ENCODE results near the gene ABCG2. TPM values are rescaled to one million over a fixed set of nuclear protein-coding genes. Genes with fewer than 3 reads are reported as not detected.
"Not testable (repeated sequence)": the region's sequence is repeated elsewhere in the genome, so short reads cannot be mapped to it uniquely, and the experiment has no call there.

Gene ABCG2
- total RNA-seq, 1 experiment from 2014 or later, result 23.7 TPM

- no peak for TF ChIP-seq CTCF (IDR thresholded peaks at IDR 0.05; ENCODE audit: insufficient read depth in 1 of 2, low read depth in 1 of 2, low read length in 1 of 2, severe bottlenecking in 1 of 2, unreplicated experiment in 1 of 2)
- no peaks in the 10 kb centered on the region for H3K27me3 ChIP-seq (replicated peaks; ENCODE audit: control insufficient read depth, insufficient read depth, low read length)
- POLR2A ChIA-PET, result interaction anchor here (0.9 to 1.4 kb wide), 2 partner anchors 13 to 52 kb away, joined by 5 to 7 read pairs; no protein-coding TSS in a partner anchor
- no peak for DNase-seq
- CTCF ChIA-PET, result no interaction called here
- H3K36me3 ChIP-seq (ENCODE audit: control insufficient read depth, insufficient read depth, low read length), result no peaks in the 10 kb centered on the region
- TSS peak; percentile 89 for BruUV-seq (replicated peaks)
- H3K9me3 Mint-ChIP-seq (ENCODE audit: unreplicated experiment), result no peaks in the 10 kb centered on the region
- H3K27ac Mint-ChIP-seq (ENCODE audit: unreplicated experiment), result peak overlapping the region; percentile 67
- H3K4me3 Mint-ChIP-seq (ENCODE audit: unreplicated experiment), result peak overlapping the region; percentile 80
- peaks cover 20% of the 10 kb centered on the region for H3K4me1 ChIP-seq
- peak overlapping the region; percentile 85 for H3K4me3 ChIP-seq (ENCODE audit: low read depth, low read length)
- H3K27me3 Mint-ChIP-seq (ENCODE audit: insufficient read depth, unreplicated experiment), result no peaks in the 10 kb centered on the region
- intact Hi-C loops (cut with micrococcal nuclease; ENCODE audit: unreplicated experiment), result loop anchor here (1.0 to 5.0 kb wide), 4 partner anchors 14 to 53 kb away; no protein-coding TSS in a partner anchor
- H3K36me3 Mint-ChIP-seq (ENCODE audit: insufficient read depth, unreplicated experiment), result no peaks in the 10 kb centered on the region
- no peaks in the 10 kb centered on the region for H3K9me3 ChIP-seq
- H3K4me1 Mint-ChIP-seq (ENCODE audit: low read depth, unreplicated experiment), result peaks cover 9% of the 10 kb centered on the region
Observed at GRCh38 chr4:88159229-88159725, 838 bp upstream of the ABCG2 start.

- peaks cover 4% of the 10 kb centered on the region for H3K4me1 Mint-ChIP-seq (ENCODE audit: low read depth, unreplicated experiment)
- no peaks in the 10 kb centered on the region for H3K36me3 ChIP-seq (ENCODE audit: control insufficient read depth, insufficient read depth, low read length)
- peak overlapping the region; percentile 80 for H3K4me3 Mint-ChIP-seq (ENCODE audit: unreplicated experiment)
- TSS peak; percentile 60 for BruUV-seq (replicated peaks)
- H3K4me1 ChIP-seq, result peaks cover 16% of the 10 kb centered on the region
- H3K9me3 ChIP-seq, result no peaks in the 10 kb centered on the region
- CTCF ChIA-PET, result no interaction called here
- H3K27me3 Mint-ChIP-seq (ENCODE audit: insufficient read depth, unreplicated experiment), result no peaks in the 10 kb centered on the region
- no peaks in the 10 kb centered on the region for H3K36me3 Mint-ChIP-seq (ENCODE audit: insufficient read depth, unreplicated experiment)
- no peaks in the 10 kb centered on the region for H3K9me3 Mint-ChIP-seq (ENCODE audit: unreplicated experiment)
- peak overlapping the region; percentile 67 for H3K27ac Mint-ChIP-seq (ENCODE audit: unreplicated experiment)
- POLR2A ChIA-PET, result interaction anchor here (0.5 to 1.4 kb wide), 2 partner anchors 50 to 127 kb away, joined by 3 to 5 read pairs; no protein-coding TSS in a partner anchor
- H3K4me3 ChIP-seq (ENCODE audit: low read depth, low read length), result peak overlapping the region; percentile 85
- DNase-seq, result no peak
- no peak for TF ChIP-seq CTCF (IDR thresholded peaks at IDR 0.05; ENCODE audit: insufficient read depth in 1 of 2, low read depth in 1 of 2, low read length in 1 of 2, severe bottlenecking in 1 of 2, unreplicated experiment in 1 of 2)
- no peaks in the 10 kb centered on the region for H3K27me3 ChIP-seq (replicated peaks; ENCODE audit: control insufficient read depth, insufficient read depth, low read length)
- intact Hi-C loops (cut with micrococcal nuclease; ENCODE audit: unreplicated experiment), result loop anchor here (1.0 to 5.0 kb wide), 3 partner anchors 10 to 54 kb away; no protein-coding TSS in a partner anchor
Observed at GRCh38 chr4:88158038-88158488, 376 bp downstream of the ABCG2 start.

GRCh38 chr4:88152331-88152730, 6.1 kb downstream of the ABCG2 start:
- H3K27me3 Mint-ChIP-seq (ENCODE audit: insufficient read depth, unreplicated experiment); H3K4me3 ChIP-seq (ENCODE audit: low read depth, low read length); POLR2A ChIA-PET; H3K9me3 Mint-ChIP-seq (ENCODE audit: unreplicated experiment); H3K4me3 Mint-ChIP-seq (ENCODE audit: unreplicated experiment); H3K36me3 ChIP-seq (ENCODE audit: control insufficient read depth, insufficient read depth, low read length); H3K9me3 ChIP-seq; intact Hi-C loops (cut with micrococcal nuclease; ENCODE audit: unreplicated experiment); CTCF ChIA-PET; BruUV-seq (replicated peaks); H3K36me3 Mint-ChIP-seq (ENCODE audit: insufficient read depth, unreplicated experiment); H3K27me3 ChIP-seq (replicated peaks; ENCODE audit: control insufficient read depth, insufficient read depth, low read length); DNase-seq: not testable (repeated sequence)
- peaks cover 28% of the 10 kb centered on the region for H3K4me1 ChIP-seq
- peak overlapping the region; percentile 71 for H3K27ac Mint-ChIP-seq (ENCODE audit: unreplicated experiment)
- peaks cover 18% of the 10 kb centered on the region for H3K4me1 Mint-ChIP-seq (ENCODE audit: low read depth, unreplicated experiment)
